ENCODE data around the gene MSI2. TPM values are rescaled to one million over a fixed set of nuclear protein-coding genes. Genes with fewer than 3 reads are reported as not detected.

Gene MSI2
- total and polyA plus RNA-seq, 2 donors (not counting 3 experiments of a cell fraction or from before 2014, with no cell fraction given) = 20.9 to 59.3 TPM

- H3K4me1 ChIP-seq (ENCODE audit: control insufficient read depth, extremely low read depth, insufficient read depth, low read length) = peaks cover 4% of the 10 kb centered on the region
- H3K4me3 ChIP-seq (replicated peaks in 1 of 3; ENCODE audit: insufficient read depth in 1 of 3, low read depth in 1 of 3, low read length in 3 of 3) = no peak overlapping the region
- no peaks in the 10 kb centered on the region for H3K27me3 ChIP-seq (ENCODE audit: control insufficient read depth in 2 of 2, insufficient read depth in 2 of 2, low read length in 2 of 2)
- no peak for DNase-seq (ENCODE audit: low read depth, low spot score)
- intact Hi-C loops (cut with micrococcal nuclease) (no loop called here), dilution Hi-C loops (cut with MboI; ENCODE audit: extremely low pct_ligation_motif_present, low sequenced_read_pairs) (no loop called here)
- no peak for TF ChIP-seq GATA2 (IDR thresholded peaks at IDR 0.05; ENCODE audit: insufficient read depth, insufficient read length, low read depth, low read length)
- TF ChIP-seq MYC (IDR thresholded peaks at IDR 0.05; ENCODE audit: low read depth, low read length) = no peak
- TF ChIP-seq POLR2A (IDR thresholded peaks at IDR 0.05; ENCODE audit: low read depth, low read length) = no peak
- no peak for TF ChIP-seq JUN (IDR thresholded peaks at IDR 0.05; ENCODE audit: borderline replicate concordance, insufficient read depth, insufficient read length, low read depth)
- no peak for TF ChIP-seq POLR2AphosphoS5 (IDR thresholded peaks at IDR 0.05; ENCODE audit: insufficient read depth, low read depth, low read length)
- TF ChIP-seq FOS (IDR thresholded peaks at IDR 0.05; ENCODE audit: borderline replicate concordance, insufficient read depth, low read length) = no peak
- no peak for TF ChIP-seq MAX (IDR thresholded peaks at IDR 0.05; ENCODE audit: insufficient read depth, insufficient read length)
- TF ChIP-seq CTCF (IDR thresholded peaks at IDR 0.05; ENCODE audit: extremely low read depth in 1 of 2, insufficient read depth in 1 of 2, low read depth in 1 of 2, low read length in 2 of 2) = no peak
- TF ChIP-seq EZH2 (IDR thresholded peaks at IDR 0.05; ENCODE audit: borderline replicate concordance, low read depth, low read length, severe bottlenecking) = no peak
- H3K27ac ChIP-seq (ENCODE audit: insufficient read depth, low read depth, low read length) = no peak overlapping the region
- H2AFZ ChIP-seq (ENCODE audit: low read depth, low read length) = no peak overlapping the region
- H3K36me3 ChIP-seq (ENCODE audit: control insufficient read depth in 2 of 2, extremely low read depth in 1 of 2, insufficient read depth in 2 of 2, low read length in 2 of 2) = no peaks in the 10 kb centered on the region
- no peak overlapping the region for H3K4me2 ChIP-seq (ENCODE audit: insufficient read depth, low read length)
- BruUV-seq (replicated peaks) = no TSS peak
- H3K9me1 ChIP-seq (replicated peaks; ENCODE audit: control insufficient read depth, extremely low read depth, insufficient read depth, low read length) = no peaks in the 10 kb centered on the region
- H4K20me1 ChIP-seq (replicated peaks; ENCODE audit: control insufficient read depth, extremely low read depth, insufficient read depth, low read length) = peaks cover 2% of the 10 kb centered on the region
- H3K79me2 ChIP-seq (ENCODE audit: control insufficient read depth, insufficient read depth, low read length) = no peaks in the 10 kb centered on the region
- ChIA-PET POLR2A (no interaction called here), CTCF (interaction anchor here (4.4 kb wide), 1 partner anchor 205 kb away, joined by 21 read pairs; no protein-coding TSS in a partner anchor)
- FAIRE-seq = no peak
- no peak overlapping the region for H3K9ac ChIP-seq (replicated peaks; ENCODE audit: extremely low read depth, insufficient read depth, low read length)
- no peaks in the 10 kb centered on the region for H3K9me3 ChIP-seq (replicated peaks; ENCODE audit: control insufficient read depth, insufficient read depth, low read length)
Measured at GRCh38 chr17:57447990-57448758, 191.9 kb downstream of the MSI2 start.

Data from endothelial cell of umbilical vein (primary cell).